Panc1 (cell line): ENCODE measurements around the gene BTG4. TPM values are rescaled to one million over a fixed set of nuclear protein-coding genes. Genes with fewer than 3 reads are reported as not detected.

Experiments used
- ATAC-seq: fragments of 200-7000 bp; cut with Tn5 transposase; 2 replicates; pipeline ENCODE4 v1.9.1; 2020; ENCODE audit warnings: mild to moderate bottlenecking, moderate library complexity
- BruUV-seq: library from RNA; stranded (reverse); fragments of 400-500 nt; replicated peaks from 2 replicates; lab custom pipeline; 2021; lab: Mats Ljungman, UMichigan
- CTCF ChIA-PET: fragments of 300-600 bp; sonication (Branson Sonifier 250); formaldehyde crosslinking; loops from one replicate; lab custom pipeline; 2022; ENCODE audit warnings: antibody characterized with exemption; lab: Charles Lee
- POLR2A ChIA-PET: fragments of 300-600 bp; sonication (Branson Sonifier 250); formaldehyde crosslinking; loops from one replicate; lab custom pipeline; 2022; ENCODE audit warnings: antibody characterized with exemption; lab: Charles Lee
- DNase-seq: peaks from one replicate; pipeline ENCODE4 v3.0.0-alpha.2; 2010; ENCODE audit warnings: low read depth, low spot score
- H3K27ac ChIP-seq: 2 replicates; pipeline ENCODE4 v1.5.1; 2011; ENCODE audit warnings: mild to moderate bottlenecking, low read length, inconsistent platforms
- H3K27me3 ChIP-seq: fragments of 200-500 bp; sonication (Bioruptor generic); 2 replicates; pipeline ENCODE4 v1.6.0; 2014; ENCODE audit warnings: low read length, inconsistent platforms; ENCODE audit not compliant: control insufficient read depth, insufficient read depth
- H3K36me3 ChIP-seq: fragments of 200-500 bp; sonication (Bioruptor generic); 2 replicates; pipeline ENCODE4 v1.5.1; 2014; ENCODE audit warnings: inconsistent platforms, mild to moderate bottlenecking, low read length, moderate library complexity; ENCODE audit not compliant: control insufficient read depth, insufficient read depth
- H3K4me1 ChIP-seq: 2 replicates; pipeline ENCODE4 v1.5.1; 2011; ENCODE audit warnings: inconsistent platforms, mild to moderate bottlenecking, low read length, moderate library complexity; ENCODE audit not compliant: control insufficient read depth, insufficient read depth
- H3K4me3 ChIP-seq, 2 experiments: 2 replicates each; pipeline ENCODE4 v1.5.1; 2011 to 2012; ENCODE audit warnings: low read depth in 2 of 2, low read length in 2 of 2, mild to moderate bottlenecking in 2 of 2, inconsistent platforms in 1 of 2, moderate library complexity in 1 of 2
- H3K9me3 ChIP-seq: fragments of 200-500 bp; sonication (Bioruptor generic); 2 replicates; pipeline ENCODE4 v1.5.1; 2014; ENCODE audit warnings: low read depth, mild to moderate bottlenecking, inconsistent platforms, low read length, moderate library complexity; ENCODE audit not compliant: control insufficient read depth, insufficient read depth
- CTCF ChIP-seq: fragments of 450-650 bp; IDR thresholded peaks from 2 replicates; pipeline ENCODE4 v1.5.1; 2017; ENCODE audit warnings: mild to moderate bottlenecking
- POLR2AphosphoS5 ChIP-seq: IDR thresholded peaks from 2 replicates; pipeline ENCODE4 v1.6.1; 2012; ENCODE audit warnings: mild to moderate bottlenecking, low read depth, low read length, moderate library complexity
- REST ChIP-seq, 2 experiments: IDR thresholded peaks; 2 replicates each; pipeline ENCODE4 v1.6.1; 2011 to 2012; ENCODE audit warnings: low read depth in 2 of 2, control low read depth in 1 of 2, low read length in 1 of 2, mild to moderate bottlenecking in 1 of 2, moderate library complexity in 1 of 2; ENCODE audit not compliant: insufficient read depth in 1 of 2
- SIN3A ChIP-seq: IDR thresholded peaks from 2 replicates; pipeline ENCODE4 v1.6.1; 2012; ENCODE audit warnings: low read depth, mild to moderate bottlenecking, low read length, moderate library complexity, borderline replicate concordance; ENCODE audit not compliant: insufficient read depth
- TCF7L2 ChIP-seq: IDR thresholded peaks from 2 replicates; pipeline ENCODE4 v1.6.1; 2011; ENCODE audit warnings: mild to moderate bottlenecking, low read depth, low read length, inconsistent platforms
- in situ Hi-C: cut with HindIII; loops from 2 replicates; pipeline ENCODE4 v1.10.0; 2016; ENCODE audit warnings: low sequenced_read_pairs, low pct_unique_long_range_greater_than_20kb
- intact Hi-C: fragments of 100-400 bp; cut with micrococcal nuclease; formaldehyde crosslinking; loops from one replicate; pipeline ENCODE4 v1.10.0; 2022; ENCODE audit not compliant: unreplicated experiment
- total RNA-seq: library from RNA; stranded (reverse); gene quantifications from one replicate; pipeline ENCODE4 v1.2.1, GENCODE V29; 2021; ENCODE audit not compliant: unreplicated experiment

The BTG4 gene
- total RNA-seq, 1 experiment from 2014 or later: not detected

- H3K27ac ChIP-seq: no peak overlapping the region
- ATAC-seq (no peak), DNase-seq (no peak)
- BruUV-seq: no TSS peak
- H3K4me3 ChIP-seq: no peak overlapping the region
- peaks cover 23% of the 10 kb centered on the region for H3K27me3 ChIP-seq
- peaks cover 7% of the 10 kb centered on the region; the same call in 1 of the 2 replicates for H3K4me1 ChIP-seq
- H3K36me3 ChIP-seq: no peaks in the 10 kb centered on the region
- POLR2A ChIA-PET: no interaction called here
- intact Hi-C loops (no loop called here), in situ Hi-C loops (no loop called here)
- no peak for TF ChIP-seq TCF7L2
- TF ChIP-seq SIN3A: no peak
- TF ChIP-seq REST (IDR thresholded peaks at IDR 0.05; ENCODE audit: insufficient read depth in 1 of 2, low read depth in 2 of 2, low read length in 1 of 2): no peak
- no peak for TF ChIP-seq POLR2AphosphoS5
- TF ChIP-seq CTCF: no peak
- H3K9me3 ChIP-seq: no peaks in the 10 kb centered on the region
- CTCF ChIA-PET: no interaction called here
Observed at GRCh38 chr11:111538407-111539114, 26.4 kb upstream of the BTG4 start.

GRCh38 chr11:111537336-111537860 is 25.2 kb upstream of the BTG4 start:
- ATAC-seq (no peak), DNase-seq (no peak)
- H3K36me3 ChIP-seq: no peaks in the 10 kb centered on the region
- peaks cover 23% of the 10 kb centered on the region for H3K27me3 ChIP-seq
- no peaks in the 10 kb centered on the region for H3K9me3 ChIP-seq
- no TSS peak for BruUV-seq
- TF ChIP-seq CTCF (no peak), SIN3A (no peak), POLR2AphosphoS5 (no peak), TCF7L2 (no peak), REST (IDR thresholded peaks at IDR 0.05; ENCODE audit: insufficient read depth in 1 of 2, low read depth in 2 of 2, low read length in 1 of 2) (no peak)
- in situ Hi-C loops (no loop called here), intact Hi-C loops (no loop called here)
- POLR2A ChIA-PET: no interaction called here
- peaks cover 7% of the 10 kb centered on the region; the same call in 1 of the 2 replicates for H3K4me1 ChIP-seq
- no peak overlapping the region for H3K4me3 ChIP-seq
- CTCF ChIA-PET: no interaction called here
- no peak overlapping the region for H3K27ac ChIP-seq
